ENCODE results near the gene FAU.
"Not testable (repeated sequence)": the region's sequence is repeated elsewhere in the genome, so short reads cannot be mapped to it uniquely, and the experiment has no call there.

FAU gene

DNA sequence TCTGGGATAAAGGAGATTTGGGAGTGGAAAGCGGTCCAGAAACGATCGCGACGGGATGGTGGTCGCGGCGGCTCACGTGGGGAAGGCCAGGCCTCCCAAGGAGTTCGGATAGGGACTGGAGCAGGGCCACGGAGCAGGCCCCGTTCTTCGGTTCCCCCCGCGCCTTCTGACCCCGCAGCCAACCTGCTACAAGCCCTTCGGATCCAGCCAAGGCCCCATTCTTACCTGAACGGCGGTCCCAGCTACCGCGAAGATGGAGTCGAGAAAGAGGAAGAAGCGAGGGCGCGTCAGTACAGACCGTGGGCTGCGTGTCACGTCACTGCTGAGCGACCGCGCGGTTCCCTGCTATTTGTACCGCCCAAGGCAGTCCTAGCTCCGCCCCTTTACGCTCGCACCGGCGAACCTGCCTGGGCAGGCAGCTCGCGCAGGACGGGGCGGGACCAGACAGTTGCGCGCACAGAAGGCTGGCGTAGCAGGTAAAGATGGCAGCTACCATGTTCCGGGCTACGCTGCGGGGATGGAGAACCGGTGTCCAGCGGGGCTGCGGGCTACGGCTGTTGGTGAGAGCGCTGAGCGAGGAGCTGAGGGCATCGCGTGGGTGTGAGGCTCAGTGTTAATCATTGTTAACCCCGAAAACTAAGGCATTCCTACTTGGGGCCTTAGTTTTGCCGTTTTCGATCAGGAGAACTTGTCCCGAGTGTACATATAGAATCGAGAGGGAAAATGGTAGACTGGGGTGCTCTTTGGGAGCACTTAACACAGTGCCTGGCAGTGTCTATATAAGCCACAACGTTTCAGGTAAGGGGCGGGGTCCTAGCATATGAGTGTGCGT lies at the start of gene FAU, which contains the start of gene MRPL49:
TSS of gene FAU (minus strand) at position 270 of the 832 bp plus-strand sequence. CDS start 321 bp downstream, outside the sequence.
TSS of gene MRPL49 (plus strand) at position 457 of the 832 bp plus-strand sequence. CDS start at position 483, 26 bp downstream.
- peak; percentile 94 for DNase-seq (ENCODE audit: low read depth)

DNA sequence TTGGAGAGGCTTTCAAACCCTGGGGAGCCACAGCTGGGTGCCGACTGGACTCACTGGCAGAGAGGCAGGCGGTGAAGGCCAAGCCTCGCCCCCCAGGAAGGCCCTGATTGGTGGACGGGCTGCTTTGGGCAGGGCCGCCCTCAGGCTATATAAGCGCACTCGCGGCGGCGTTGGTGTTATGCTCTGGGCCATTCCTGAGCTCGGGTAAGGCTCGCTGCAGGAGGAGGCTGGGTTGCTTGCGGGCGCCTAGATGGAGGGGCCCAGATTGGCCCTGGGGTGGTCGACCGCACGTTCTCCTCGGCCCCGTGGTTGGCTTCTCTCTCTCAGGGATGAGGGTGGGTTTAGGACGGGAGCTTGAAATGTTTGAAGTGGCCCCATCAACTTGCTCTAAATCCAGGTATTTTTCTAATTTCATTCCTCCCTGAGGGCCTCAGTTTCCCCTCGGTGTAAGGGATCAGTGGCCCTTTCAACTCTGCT lies 48.2 kb upstream of the FAU start, which contains the start of gene SPDYC:
TSS of gene SPDYC (plus strand) at position 176 of the 477 bp plus-strand sequence. CDS start 1,125 bp downstream, outside the sequence.
- DNase-seq (ENCODE audit: low read depth), result no peak

GRCh38 chr11:65169164-65169641 lies 47.3 kb upstream of the FAU start:
- no peak for DNase-seq (ENCODE audit: low read depth)

DNA sequence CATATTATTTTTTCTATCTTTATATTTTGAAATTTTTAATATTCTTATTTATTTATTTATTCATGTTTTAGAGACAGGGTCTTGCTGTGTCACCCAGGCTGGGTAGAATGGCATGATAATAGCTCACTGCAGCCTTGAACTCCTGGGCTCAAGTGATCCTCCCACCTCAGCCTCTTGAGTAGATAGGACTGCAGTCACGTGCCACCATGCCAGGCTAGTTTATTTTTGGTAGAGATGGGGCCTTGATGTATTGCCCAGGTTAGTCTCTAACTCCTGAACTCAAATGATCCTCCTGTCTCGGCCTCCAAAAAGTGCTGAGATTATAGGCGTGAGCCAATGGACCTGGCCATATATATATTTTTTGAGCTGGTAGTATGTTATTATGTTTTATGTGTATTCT lies 45.7 kb upstream of the FAU start:
- DNase-seq (ENCODE audit: low read depth), result no peak

DNA sequence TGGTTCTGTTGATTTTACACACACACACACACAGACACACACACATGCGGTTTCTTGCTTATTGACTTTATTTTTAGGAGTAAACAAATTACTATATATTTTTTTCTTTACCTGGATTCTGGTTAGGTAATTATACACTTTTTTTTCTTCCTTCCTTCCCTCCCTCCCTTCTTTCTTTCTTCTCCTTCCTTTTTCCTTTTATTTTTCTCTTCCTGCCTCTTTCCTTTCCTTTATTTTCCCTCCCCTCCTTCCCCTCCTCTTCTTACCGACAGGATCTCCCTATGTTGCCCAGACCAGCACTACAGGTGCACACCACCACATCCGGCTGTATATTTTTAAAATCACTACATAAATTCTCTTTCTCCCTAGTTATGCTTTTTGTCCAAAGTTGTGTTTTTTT lies 45.0 kb upstream of the FAU start:
- no peak for DNase-seq (ENCODE audit: low read depth)

DNA sequence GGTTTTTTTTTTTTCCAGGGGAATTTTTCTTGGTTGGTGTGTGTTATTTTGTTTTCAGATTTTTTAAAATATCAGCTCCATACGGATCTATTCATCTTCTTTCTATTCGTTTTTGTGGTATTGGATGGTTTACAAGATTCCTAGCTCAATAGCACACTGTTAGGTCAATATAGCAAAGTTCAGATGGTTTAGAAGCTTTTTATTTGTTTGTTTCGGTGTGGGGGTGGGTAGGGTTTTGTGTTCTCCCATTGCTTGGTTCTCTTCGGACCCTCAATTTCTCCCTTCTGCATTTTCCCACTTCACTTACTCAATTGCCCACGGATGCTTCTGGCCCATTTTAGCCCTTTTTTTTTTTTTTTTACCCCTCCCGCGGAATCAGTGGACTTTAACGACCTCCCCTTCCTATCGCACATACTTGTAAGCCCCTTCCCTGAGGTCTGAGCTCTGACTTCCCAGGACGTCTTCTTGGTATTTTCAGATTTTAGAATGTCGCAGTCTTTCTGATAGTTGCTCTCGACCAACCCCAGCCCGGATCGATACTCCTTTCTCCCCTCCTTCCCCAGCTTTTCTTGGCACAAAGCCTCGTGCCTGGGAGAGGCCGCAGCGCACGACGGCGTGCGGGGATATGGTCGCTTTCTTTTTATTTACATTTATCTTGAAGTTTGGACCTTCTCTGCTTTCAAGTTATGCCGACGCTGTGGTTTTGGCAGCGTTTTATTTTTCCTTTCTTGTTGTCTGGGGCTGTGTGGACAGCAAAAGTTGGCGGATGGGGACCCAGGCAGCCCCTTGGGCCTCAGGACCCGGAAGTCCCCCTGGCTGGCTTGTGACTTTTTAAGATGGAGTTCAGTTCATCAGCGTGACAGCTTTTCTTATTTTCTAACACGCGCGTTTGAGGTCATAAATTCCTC lies 43.7 kb upstream of the FAU start:
- DNase-seq (ENCODE audit: low read depth), result no peak

DNA sequence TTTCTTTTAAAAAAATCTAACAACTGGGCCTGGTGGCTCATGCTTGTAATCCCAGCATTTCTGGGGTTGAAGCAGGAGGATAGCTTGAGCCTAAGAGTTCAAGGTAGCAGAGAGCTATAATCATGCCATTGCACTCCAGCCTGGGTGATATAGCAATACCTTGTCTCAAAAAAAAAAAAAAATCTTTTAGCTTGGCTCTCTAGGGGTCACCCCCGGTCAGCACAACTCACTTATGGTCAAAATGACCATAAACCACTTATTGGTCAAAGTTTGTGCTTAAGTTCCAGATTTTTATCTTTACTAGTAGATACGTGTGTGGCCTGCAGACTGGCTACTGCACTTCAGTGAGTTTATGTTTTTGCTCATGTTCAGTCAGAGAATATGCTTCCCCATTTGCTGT lies 41.8 kb upstream of the FAU start:
- no peak for DNase-seq (ENCODE audit: low read depth)

DNA sequence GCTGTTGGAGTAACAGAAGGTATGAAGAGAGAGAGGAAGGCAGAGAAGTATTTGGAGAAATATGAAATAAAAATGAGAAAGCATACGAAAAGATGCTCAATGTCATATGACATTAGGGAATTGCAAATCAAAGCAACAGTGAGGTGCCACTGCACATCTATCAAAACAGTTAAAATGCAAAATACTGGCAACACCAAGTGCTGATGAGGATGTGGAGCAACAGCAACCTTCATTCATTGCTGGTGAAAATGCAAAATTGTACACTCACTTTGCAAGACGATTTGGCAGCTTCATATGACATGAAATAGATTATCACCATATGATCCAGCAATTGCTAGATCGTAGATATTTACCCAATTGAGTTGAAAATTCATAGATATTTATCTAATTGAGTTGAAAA lies 38.7 kb upstream of the FAU start:
- DNase-seq (ENCODE audit: low read depth), result no peak

DNA sequence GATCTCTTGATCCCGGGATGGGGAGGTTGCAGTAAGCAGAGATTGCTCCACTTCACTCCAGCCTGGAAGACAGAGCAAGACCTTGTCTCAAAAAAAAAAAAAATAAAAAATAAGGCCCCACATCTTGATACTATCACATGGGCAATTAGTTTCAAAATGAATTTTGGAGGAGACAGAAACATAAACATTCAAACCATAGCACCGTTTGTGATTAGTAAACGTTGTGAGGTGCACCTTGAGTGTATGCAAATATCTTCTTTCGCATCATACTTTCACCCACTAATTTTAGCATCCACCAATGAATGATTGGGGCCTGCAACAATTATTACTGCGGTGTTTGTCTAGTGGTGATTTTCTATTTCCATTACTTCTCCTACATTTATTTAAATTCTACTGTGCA lies 37.1 kb upstream of the FAU start:
- DNase-seq (ENCODE audit: low read depth), result no peak

- DNase-seq (ENCODE audit: low read depth), result no peak
Measured at GRCh38 chr11:65157336-65157735, 35.4 kb upstream of the FAU start.

DNA sequence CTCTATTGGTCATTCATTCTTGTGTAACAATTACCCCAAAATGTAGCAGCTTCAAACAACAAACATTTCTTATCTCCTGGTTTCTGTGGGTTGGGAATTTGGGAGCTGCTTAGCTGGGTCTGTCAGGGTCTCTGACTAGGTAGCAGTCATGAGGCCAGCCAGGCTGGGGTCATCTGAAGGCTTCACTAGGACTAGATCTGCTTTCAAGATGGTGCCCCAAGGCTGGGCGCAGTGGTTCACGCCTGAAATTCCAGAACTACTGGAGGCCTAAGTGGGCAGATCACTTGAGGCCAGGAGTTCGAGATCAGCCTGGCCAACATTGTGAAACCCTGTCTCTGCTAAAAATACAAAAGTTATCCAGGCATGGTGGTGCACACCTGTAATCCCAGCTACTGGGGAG lies 35.0 kb upstream of the FAU start:
- no peak for DNase-seq (ENCODE audit: low read depth)

DNA sequence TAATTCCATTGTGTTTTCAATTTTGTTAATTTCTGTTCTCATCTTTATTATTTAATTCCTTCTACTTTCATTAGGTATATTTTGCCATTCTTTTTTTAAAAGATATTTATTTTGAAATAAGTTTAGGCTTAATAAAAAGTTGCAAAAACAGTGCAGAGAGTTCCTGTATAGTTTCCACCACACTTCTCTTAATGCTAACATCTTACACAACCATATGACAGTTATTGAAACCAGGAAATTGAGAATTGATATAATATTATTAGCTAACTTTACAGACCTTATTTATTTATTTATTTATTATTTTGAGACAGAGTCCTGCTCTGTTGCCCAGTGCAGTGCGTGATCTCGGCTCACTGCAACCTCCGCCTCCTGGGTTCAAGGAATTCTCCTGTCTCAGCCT lies 34.3 kb upstream of the FAU start:
- no peak for DNase-seq (ENCODE audit: low read depth)

GRCh38 chr11:65152122-65152521 lies 30.2 kb upstream of the FAU start:
- no peak for DNase-seq (ENCODE audit: low read depth)

DNA sequence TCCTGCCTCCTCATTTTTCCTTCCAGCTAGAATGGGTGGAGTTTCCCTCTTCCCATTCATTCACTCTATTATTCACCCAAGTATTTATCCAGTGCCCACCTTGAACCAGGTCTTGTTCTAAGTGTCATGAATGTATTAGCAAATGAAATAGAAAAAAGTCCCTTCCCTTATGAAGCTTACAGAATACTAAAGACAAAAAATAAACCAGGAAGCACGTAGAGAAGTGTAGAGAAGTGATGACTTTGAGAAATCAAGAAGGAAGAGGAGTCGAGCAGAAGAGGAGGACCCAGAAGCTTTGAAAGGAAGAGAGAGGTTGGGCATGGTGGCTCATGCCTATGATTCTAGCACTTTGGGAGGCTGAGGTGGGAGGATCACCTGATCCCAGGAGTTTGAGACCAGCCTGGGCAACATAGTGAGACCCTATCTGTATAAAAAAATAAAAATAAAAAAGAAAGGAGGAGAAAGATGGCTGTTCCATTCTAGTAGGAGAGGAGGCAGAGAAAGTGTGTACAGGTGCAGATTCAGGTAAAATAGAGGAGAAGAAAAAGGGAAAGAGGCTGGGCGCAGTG lies 29.5 kb upstream of the FAU start:
- no peak for DNase-seq (ENCODE audit: low read depth)

DNA sequence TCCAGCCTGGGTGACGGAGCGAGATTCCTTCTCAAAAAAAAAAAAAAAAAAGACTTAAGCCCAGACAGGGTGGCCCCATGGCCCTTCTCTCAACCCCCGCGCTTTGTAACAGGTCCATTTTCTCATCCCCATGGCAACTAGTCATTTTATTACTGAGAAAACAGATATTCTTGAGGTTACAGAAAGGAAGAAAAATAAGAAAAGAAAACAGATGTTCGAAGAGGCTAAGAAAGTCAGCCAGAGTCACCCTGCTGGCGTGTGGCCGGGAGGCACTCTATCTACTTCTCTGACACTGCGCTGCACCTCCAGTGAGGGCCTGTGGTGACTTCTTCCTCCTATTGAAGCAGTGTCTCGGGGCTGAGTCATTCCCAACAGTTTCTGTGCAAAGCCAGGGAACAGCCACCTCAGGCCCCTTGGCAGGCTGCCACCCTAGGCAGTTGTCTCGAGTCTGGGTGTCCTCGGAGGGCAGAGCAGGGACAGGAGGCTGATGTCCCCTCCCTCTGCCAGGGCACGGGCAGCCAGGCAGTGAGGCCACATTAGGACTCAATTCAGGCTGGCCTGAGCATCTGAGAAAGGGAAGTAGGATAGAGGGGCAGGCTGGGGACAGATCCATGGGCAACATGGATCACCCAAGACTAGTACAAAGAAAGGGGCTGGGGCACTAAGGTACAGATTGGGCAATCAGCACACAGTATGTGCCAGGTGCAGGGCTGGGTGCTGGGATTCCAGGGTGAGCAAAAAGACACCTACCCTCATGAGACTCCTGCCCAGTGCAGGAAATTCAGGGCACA lies 28.8 kb upstream of the FAU start:
- peak; percentile 75 for DNase-seq (ENCODE audit: low read depth)

GRCh38 chr11:65150131-65150508 lies 28.2 kb upstream of the FAU start:
- not testable (repeated sequence) for DNase-seq (ENCODE audit: low read depth)

DNA sequence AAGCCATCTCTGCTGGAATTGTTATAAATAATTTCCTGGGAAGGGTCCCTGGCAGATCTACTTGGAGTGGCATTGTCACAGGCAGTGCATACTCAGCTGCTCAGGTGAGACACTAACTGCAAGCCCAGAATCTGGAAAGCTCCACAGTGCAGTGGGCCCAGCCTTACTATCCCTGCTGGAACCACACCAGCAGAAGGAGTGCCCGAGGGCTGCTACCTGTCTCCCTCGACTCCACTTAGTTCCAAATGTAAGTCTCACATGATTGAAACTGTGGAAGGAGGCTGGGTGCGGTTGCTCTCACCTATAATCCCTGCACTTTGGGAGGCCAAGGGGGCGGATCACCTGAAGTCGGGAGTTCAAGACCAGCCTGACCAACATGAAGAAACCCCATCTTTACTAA lies 26.7 kb upstream of the FAU start:
- no peak for DNase-seq (ENCODE audit: low read depth)

GRCh38 chr11:65147352-65148075 lies 25.6 kb upstream of the FAU start:
- DNase-seq (ENCODE audit: low read depth), result no peak

- no peak for DNase-seq (ENCODE audit: low read depth)
Measured at GRCh38 chr11:65141896-65142494, 20.1 kb upstream of the FAU start.

- no peak for DNase-seq (ENCODE audit: low read depth)
Measured at GRCh38 chr11:65136515-65137096, 14.7 kb upstream of the FAU start.
